NCI-H1417 treated with DMSO at 0.1 percent for 48 hours (cell line): ENCODE data around the gene PHF21A.

Experiments
- DNase-seq: peaks from one replicate; lab custom pipeline; 2025; lab: John Stamatoyannopoulos, UW

Gene PHF21A

DNA sequence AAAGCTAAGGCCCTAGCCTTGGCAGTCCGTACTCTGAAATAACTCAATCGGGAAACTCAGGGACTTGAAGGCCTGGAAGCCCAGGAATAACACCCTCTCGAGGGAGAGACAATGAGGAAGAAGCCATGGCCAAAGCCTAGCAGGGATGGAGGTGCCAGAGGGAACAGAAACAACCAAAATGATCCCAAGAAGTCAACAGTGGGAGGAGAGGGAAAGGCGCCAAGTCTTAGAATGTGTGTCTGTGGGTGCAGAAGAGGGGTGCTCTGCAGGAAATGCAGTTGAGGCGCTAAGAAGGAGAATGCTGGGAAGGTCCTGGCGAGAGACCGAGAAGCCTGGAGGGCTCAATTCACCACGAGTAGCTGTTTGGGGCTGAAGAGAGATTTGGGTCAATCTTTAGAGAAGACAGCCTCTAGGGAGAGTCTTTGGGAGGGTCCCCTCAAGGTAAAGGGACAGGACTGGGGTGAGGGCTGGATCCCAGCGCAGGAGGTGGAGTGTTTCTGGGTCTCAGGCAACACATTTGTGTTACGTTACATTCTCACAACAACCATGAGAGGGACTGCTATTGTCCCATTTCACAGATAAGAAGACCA lies 236.6 kb downstream of the PHF21A start:
- DNase-seq = no peak
